Measurements from ENCODE around the gene TEK. TPM values are rescaled to one million over a fixed set of nuclear protein-coding genes. Genes with fewer than 3 reads are reported as not detected.
A peak's percentile ranks its signal among the peaks of the same experiment; 100 is the strongest.

The TEK gene
- total and polyA plus RNA-seq, 4 donors, result 5.9 to 76.1 (median 24.9) TPM

- Histone ChIP-seq H3K9me3 (ENCODE audit: control insufficient read depth in 4 of 4, insufficient read depth in 3 of 4, low read length in 3 of 4) (no peaks in the 10 kb centered on the region), H3K27me3 (ENCODE audit: control insufficient read depth in 3 of 3, insufficient read depth in 3 of 3, low read length in 2 of 3) (no peaks in the 10 kb centered on the region), H3K27ac (ENCODE audit: low read depth in 1 of 2, low read length in 1 of 2) (peak overlapping the region in 1 of 2 donors; percentile 45), H3K4me3 (no peak overlapping the region), H3K36me3 (ENCODE audit: control insufficient read depth in 4 of 4, insufficient read depth in 4 of 4, low read length in 4 of 4) (no peaks in the 10 kb centered on the region), H3K4me1 (ENCODE audit: control insufficient read depth in 5 of 5, insufficient read depth in 5 of 5, low read length in 5 of 5) (peaks cover 2 to 28% (median 5%) of the 10 kb centered on the region in 5 donors), H3K9ac (ENCODE audit: insufficient read depth in 1 of 2, low read length in 2 of 2) (no peak overlapping the region)
- ATAC-seq (ENCODE audit: insufficient read depth, low FRiP score), result no peak
- WGBS, 2 donors, result 42 to 56% methylated on average over 8 of the region's 8 CpGs
- peak in 2 of 3 donors; percentile 45 to 63 for DNase-seq
- no peak for TF ChIP-seq CTCF (IDR thresholded peaks at IDR 0.05; ENCODE audit: control extremely low read depth, extremely low read depth)
Observed at GRCh38 chr9:27151693-27152404, 42.8 kb downstream of the TEK start.

- no peak overlapping the region for H3K27ac ChIP-seq (ENCODE audit: low read depth in 1 of 2, low read length in 1 of 2)
Observed at GRCh38 chr9:27152405-27152718, 43.3 kb downstream of the TEK start.

GRCh38 chr9:27154908-27155307 lies 45.9 kb downstream of the TEK start:
- Histone ChIP-seq H3K27ac (ENCODE audit: low read depth in 1 of 2, low read length in 1 of 2) (no peak overlapping the region), H3K9me3 (ENCODE audit: control insufficient read depth in 4 of 4, insufficient read depth in 3 of 4, low read length in 3 of 4) (no peaks in the 10 kb centered on the region), H3K27me3 (ENCODE audit: control insufficient read depth in 3 of 3, insufficient read depth in 3 of 3, low read length in 2 of 3) (no peaks in the 10 kb centered on the region), H3K4me3 (no peak overlapping the region), H3K36me3 (ENCODE audit: control insufficient read depth in 4 of 4, insufficient read depth in 4 of 4, low read length in 4 of 4) (peaks cover 0 to 2% (median 0%) of the 10 kb centered on the region in 4 donors), H3K4me1 (ENCODE audit: control insufficient read depth in 5 of 5, insufficient read depth in 5 of 5, low read length in 5 of 5) (peaks cover 2 to 28% (median 5%) of the 10 kb centered on the region in 5 donors), H3K9ac (ENCODE audit: insufficient read depth in 1 of 2, low read length in 2 of 2) (no peak overlapping the region)
- ATAC-seq (ENCODE audit: insufficient read depth, low FRiP score), result peak; percentile 68
- DNase-seq, result peak; percentile 56 to 75 (median 70)
- no peak for TF ChIP-seq CTCF (IDR thresholded peaks at IDR 0.05; ENCODE audit: control extremely low read depth, extremely low read depth)
- 14 to 18% methylated on average over 5 of the region's 5 CpGs for WGBS, 2 donors

More at GRCh38 chr9:27152405-27152718, 43.3 kb downstream of the TEK start:
- H3K4me3 ChIP-seq, result no peak overlapping the region
- H3K9me3 ChIP-seq (ENCODE audit: control insufficient read depth in 4 of 4, insufficient read depth in 3 of 4, low read length in 3 of 4), result no peaks in the 10 kb centered on the region
- DNase-seq (no peak), ATAC-seq (ENCODE audit: insufficient read depth, low FRiP score) (no peak)
- WGBS, 2 donors, result 16 to 21% methylated on average over 2 of the region's 2 CpGs
- H3K4me1 ChIP-seq (ENCODE audit: control insufficient read depth in 5 of 5, insufficient read depth in 5 of 5, low read length in 5 of 5), result peaks cover 2 to 28% (median 5%) of the 10 kb centered on the region in 5 donors
- no peaks in the 10 kb centered on the region for H3K27me3 ChIP-seq (ENCODE audit: control insufficient read depth in 3 of 3, insufficient read depth in 3 of 3, low read length in 2 of 3)
- no peak for TF ChIP-seq CTCF (IDR thresholded peaks at IDR 0.05; ENCODE audit: control extremely low read depth, extremely low read depth)
- H3K9ac ChIP-seq (ENCODE audit: insufficient read depth in 1 of 2, low read length in 2 of 2), result no peak overlapping the region
- H3K36me3 ChIP-seq (ENCODE audit: control insufficient read depth in 4 of 4, insufficient read depth in 4 of 4, low read length in 4 of 4), result no peaks in the 10 kb centered on the region

- TF ChIP-seq CTCF (IDR thresholded peaks at IDR 0.05; ENCODE audit: control extremely low read depth, extremely low read depth), result no peak
- no peaks in the 10 kb centered on the region for H3K27me3 ChIP-seq (ENCODE audit: control insufficient read depth in 3 of 3, insufficient read depth in 3 of 3, low read length in 2 of 3)
- no peak overlapping the region for H3K27ac ChIP-seq (ENCODE audit: low read depth in 1 of 2, low read length in 1 of 2)
- ATAC-seq (ENCODE audit: insufficient read depth, low FRiP score) (no peak), DNase-seq (no peak)
- H3K36me3 ChIP-seq (ENCODE audit: control insufficient read depth in 4 of 4, insufficient read depth in 4 of 4, low read length in 4 of 4), result peaks cover 0 to 2% (median 0%) of the 10 kb centered on the region in 4 donors
- no peaks in the 10 kb centered on the region for H3K9me3 ChIP-seq (ENCODE audit: control insufficient read depth in 4 of 4, insufficient read depth in 3 of 4, low read length in 3 of 4)
- peaks cover 0 to 18% (median 4%) of the 10 kb centered on the region in 5 donors for H3K4me1 ChIP-seq (ENCODE audit: control insufficient read depth in 5 of 5, insufficient read depth in 5 of 5, low read length in 5 of 5)
- H3K4me3 ChIP-seq, result no peak overlapping the region
- H3K9ac ChIP-seq (ENCODE audit: insufficient read depth in 1 of 2, low read length in 2 of 2), result no peak overlapping the region
Observed at GRCh38 chr9:27157097-27157496, 48.1 kb downstream of the TEK start.
